Hematopoietic multipotent progenitor cell (in vitro differentiated cells): ENCODE data around the gene USP11. TPM values are rescaled to one million over a fixed set of nuclear protein-coding genes. Genes with fewer than 3 reads are reported as not detected.
"Not testable (repeated sequence)": the region's sequence is repeated elsewhere in the genome, so short reads cannot be mapped to it uniquely, and the experiment has no call there.

ENCODE experiments used
- DNase-seq, 3 donors: peaks; one replicate each; pipeline ENCODE4 v3.0.0-alpha.2; 2011 to 2015; ENCODE audit warnings: low read depth in 2 of 3, low spot score in 2 of 3
- total RNA-seq: library from RNA; depleted of rRNA; stranded (reverse); fragments of >200 nt; gene quantifications from one replicate; pipeline ENCODE4 v1.2.3, GENCODE V29; 2012

The USP11 gene
- total RNA-seq, 1 donor = 110 TPM

- no peak for DNase-seq
These were observed 9.5 kb downstream of the USP11 start for GRCh38 chrX:47242321-47242720.

GRCh38 chrX:47243351-47243750 is 10.5 kb downstream of the USP11 start:
- DNase-seq = no peak

GRCh38 chrX:47244676-47245075 is 11.9 kb downstream of the USP11 start:
- no peak for DNase-seq

- DNase-seq = no peak
These were observed 12.3 kb downstream of the USP11 start for GRCh38 chrX:47245156-47245555.

- no peak for DNase-seq
These were observed 14.6 kb downstream of the USP11 start for GRCh38 chrX:47247206-47247998.

- no peak for DNase-seq
These were observed 15.2 kb downstream of the USP11 start for GRCh38 chrX:47247999-47248320.

- no peak for DNase-seq
These were observed 15.8 kb downstream of the USP11 start for GRCh38 chrX:47248576-47248975.

GRCh38 chrX:47250017-47250347 is 17.2 kb downstream of the USP11 start:
- no peak for DNase-seq

- DNase-seq = not testable (repeated sequence)
These were observed 24.8 kb downstream of the USP11 start for GRCh38 chrX:47257620-47258019.

- DNase-seq = no peak
These were observed 31.8 kb downstream of the USP11 start for GRCh38 chrX:47264483-47265173.

GRCh38 chrX:47266643-47267042 is 33.8 kb downstream of the USP11 start:
- no peak for DNase-seq

GRCh38 chrX:47272013-47272408 is 39.2 kb downstream of the USP11 start:
- no peak for DNase-seq

GRCh38 chrX:47273011-47273730 is 40.4 kb downstream of the USP11 start:
- no peak for DNase-seq

- DNase-seq = no peak
These were observed 45.9 kb downstream of the USP11 start for GRCh38 chrX:47278691-47279090.

GRCh38 chrX:47283015-47283771 is 50.4 kb downstream of the USP11 start:
- no peak for DNase-seq

GRCh38 chrX:47284616-47285015 is 51.8 kb downstream of the USP11 start:
- not testable (repeated sequence) for DNase-seq

GRCh38 chrX:47285836-47286320 is 53.1 kb downstream of the USP11 start:
- DNase-seq = no peak

- DNase-seq = no peak
These were observed 60.3 kb downstream of the USP11 start for GRCh38 chrX:47293106-47293505.

GRCh38 chrX:47296766-47297365 is 64.1 kb downstream of the USP11 start:
- no peak for DNase-seq

GRCh38 chrX:47297874-47298273 is 65.1 kb downstream of the USP11 start:
- DNase-seq = no peak
